Testis (tissue), 3 donors: ENCODE measurements around the gene MRTO4. TPM values are rescaled to one million over a fixed set of nuclear protein-coding genes. Genes with fewer than 3 reads are reported as not detected.
"Not testable (repeated sequence)": the region's sequence is repeated elsewhere in the genome, so short reads cannot be mapped to it uniquely, and the experiment has no call there.

ENCODE experiments used
- DNase-seq: peaks from one replicate; pipeline ENCODE4 v3.0.0-alpha.2; 2019
- H3K27ac ChIP-seq, 2 donors: fragments of 200-600 bp; sonication (generic); one replicate each; pipeline ENCODE4 v1.5.1; 2019
- H3K27me3 ChIP-seq: fragments of 200-600 bp; sonication (generic); one replicate; pipeline ENCODE4 v1.5.1; 2019
- H3K36me3 ChIP-seq: fragments of 200-600 bp; sonication (generic); one replicate; pipeline ENCODE4 v1.5.1; 2017; ENCODE audit warnings: low read depth; ENCODE audit errors: missing control alignments
- H3K4me1 ChIP-seq: fragments of 200-600 bp; sonication (generic); one replicate; pipeline ENCODE4 v1.5.1; 2019
- H3K4me3 ChIP-seq, 2 donors: fragments of 200-600 bp; sonication (generic); one replicate each; pipeline ENCODE4 v1.5.1; 2017 to 2019
- H3K9me3 ChIP-seq: fragments of 200-600 bp; sonication (generic); one replicate; pipeline ENCODE4 v1.5.1; 2017
- POLR2A ChIP-seq: fragments of 450-650 bp; IDR thresholded peaks from one replicate; pipeline ENCODE4 v1.6.1; 2017; ENCODE audit warnings: antibody characterized with exemption, mild to moderate bottlenecking, moderate library complexity
- WGBS, 2 donors: methylation state at CpG; one replicate each; pipeline ENCODE4 v1.1.5; 2018; 5-methylcytosine and 5-hydroxymethylcytosine counted together
- intact Hi-C: fragments of 100-400 bp; cut with DNase I; formaldehyde crosslinking; loops from one replicate; pipeline ENCODE4 v1.15.1; 2023; ENCODE audit warnings: low total_unique reads
- polyA plus RNA-seq: library from polyadenylated mRNA; stranded (reverse); fragments of 350-450 nt; fragmentation: Illumina TruSeq; extraction: RNeasy Lipid Tissue Mini Kit (QIAGEN cat#74804); gene quantifications from one replicate; pipeline ENCODE4 v1.2.3, GENCODE V29; 2014; ENCODE audit warnings: low read depth, low replicate concordance; ENCODE audit not compliant: insufficient read depth
- total RNA-seq, 2 donors: library from RNA; depleted of rRNA; stranded (reverse); fragments of >200 nt; gene quantifications; one replicate each; pipeline ENCODE4 v1.2.3, GENCODE V29; 2016
- TF ChIP-seq, protein P1 (sequence below), 3 experiments: fragments of 450-650 bp in 2 of 3; fragments of 200-600 bp in 1 of 3; sonication (generic) in 1 of 3; IDR thresholded peaks; one replicate each; pipeline ENCODE4 v1.5.1; 2016 to 2019; ENCODE audit warnings: antibody characterized with exemption in 3 of 3, mild to moderate bottlenecking in 2 of 3, moderate library complexity in 1 of 3

MRTO4 gene
- total and polyA plus RNA-seq, 3 donors from 2014 or later, result 25.8 to 46.4 (median 36.9) TPM

DNA sequence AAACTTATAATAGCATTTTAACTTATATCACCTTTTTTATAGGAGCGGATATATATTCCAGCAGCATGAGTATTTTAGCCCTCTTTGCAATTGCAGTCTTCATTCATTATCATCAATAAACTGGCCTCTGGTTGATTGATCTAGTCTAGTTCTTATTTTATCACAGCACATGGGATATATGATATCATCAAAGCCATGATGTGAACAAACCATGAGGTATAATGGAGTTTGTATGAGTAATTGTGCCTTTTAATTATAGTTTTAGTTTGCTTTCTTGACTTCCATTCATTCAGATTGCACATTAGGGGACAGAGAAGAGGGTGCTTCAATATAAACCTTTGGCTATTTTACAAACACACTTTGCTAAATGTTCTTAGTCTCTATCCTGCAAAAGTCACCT lies 38.0 kb upstream of the MRTO4 start:
- intact Hi-C loops, result no loop called here
- Histone ChIP-seq H3K4me3 (no peak overlapping the region), H3K27ac (no peak overlapping the region), H3K27me3 (no peaks in the 10 kb centered on the region), H3K4me1 (peaks cover 21% of the 10 kb centered on the region), H3K9me3 (no peaks in the 10 kb centered on the region), H3K36me3 (no peaks in the 10 kb centered on the region)
- 91 to 97% methylated on average over 1 of the region's 1 CpG for WGBS, 2 donors
- no peak for DNase-seq
- TF ChIP-seq POLR2A, result no peak
- TF ChIP-seq, protein P1, sequence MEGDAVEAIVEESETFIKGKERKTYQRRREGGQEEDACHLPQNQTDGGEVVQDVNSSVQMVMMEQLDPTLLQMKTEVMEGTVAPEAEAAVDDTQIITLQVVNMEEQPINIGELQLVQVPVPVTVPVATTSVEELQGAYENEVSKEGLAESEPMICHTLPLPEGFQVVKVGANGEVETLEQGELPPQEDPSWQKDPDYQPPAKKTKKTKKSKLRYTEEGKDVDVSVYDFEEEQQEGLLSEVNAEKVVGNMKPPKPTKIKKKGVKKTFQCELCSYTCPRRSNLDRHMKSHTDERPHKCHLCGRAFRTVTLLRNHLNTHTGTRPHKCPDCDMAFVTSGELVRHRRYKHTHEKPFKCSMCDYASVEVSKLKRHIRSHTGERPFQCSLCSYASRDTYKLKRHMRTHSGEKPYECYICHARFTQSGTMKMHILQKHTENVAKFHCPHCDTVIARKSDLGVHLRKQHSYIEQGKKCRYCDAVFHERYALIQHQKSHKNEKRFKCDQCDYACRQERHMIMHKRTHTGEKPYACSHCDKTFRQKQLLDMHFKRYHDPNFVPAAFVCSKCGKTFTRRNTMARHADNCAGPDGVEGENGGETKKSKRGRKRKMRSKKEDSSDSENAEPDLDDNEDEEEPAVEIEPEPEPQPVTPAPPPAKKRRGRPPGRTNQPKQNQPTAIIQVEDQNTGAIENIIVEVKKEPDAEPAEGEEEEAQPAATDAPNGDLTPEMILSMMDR (IDR thresholded peaks at IDR 0.05), result no peak

DNA sequence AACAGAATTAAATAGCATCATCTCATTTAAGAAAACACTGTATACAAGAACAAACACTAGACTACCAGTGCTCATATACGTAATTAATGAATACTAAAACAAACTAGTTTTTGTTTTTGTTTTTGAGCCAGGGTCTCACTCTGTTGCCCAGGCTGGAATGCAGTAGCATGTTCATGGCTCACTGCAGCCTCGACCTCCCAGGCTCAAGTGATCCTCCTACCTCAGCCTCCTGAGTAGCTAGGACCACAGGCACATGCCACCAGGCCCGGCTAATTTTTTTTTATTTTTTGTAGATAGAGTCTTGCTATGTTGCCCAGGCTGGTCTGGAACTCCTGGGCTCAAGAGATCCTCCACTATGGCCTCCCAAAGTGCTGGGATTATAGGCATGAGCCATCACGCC lies 35.0 kb upstream of the MRTO4 start:
- H3K9me3 ChIP-seq, intact Hi-C loops, H3K27me3 ChIP-seq, H3K4me3 ChIP-seq, DNase-seq, H3K36me3 ChIP-seq, H3K27ac ChIP-seq: not testable (repeated sequence)
- 90 to 94% methylated on average over 4 of the region's 4 CpGs for WGBS, 2 donors
- H3K4me1 ChIP-seq, result peaks cover 10% of the 10 kb centered on the region

DNA sequence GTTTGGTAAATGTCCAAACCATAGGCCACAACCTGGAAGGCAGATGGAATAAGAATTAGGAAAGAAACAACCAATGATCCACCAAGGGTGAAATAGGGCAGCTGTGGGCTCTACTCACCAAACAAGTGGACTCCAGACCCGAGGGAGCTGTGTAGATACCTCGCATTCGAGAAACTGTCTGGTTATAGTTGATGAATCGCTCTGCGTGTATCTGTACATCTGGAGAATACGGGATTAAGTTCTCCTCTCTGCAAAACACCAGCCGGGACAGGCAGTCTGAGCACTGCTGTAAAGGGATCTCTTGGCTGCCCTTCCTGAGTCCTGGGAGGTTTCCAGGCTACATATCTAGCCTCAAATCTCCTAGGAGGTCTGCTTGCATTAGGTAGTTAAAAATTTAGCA lies 32.2 kb upstream of the MRTO4 start:
- Histone ChIP-seq H3K4me1 (no peaks in the 10 kb centered on the region), H3K4me3 (no peak overlapping the region), H3K36me3 (no peaks in the 10 kb centered on the region), H3K27me3 (no peaks in the 10 kb centered on the region), H3K9me3 (no peaks in the 10 kb centered on the region), H3K27ac (no peak overlapping the region)
- WGBS, 2 donors, result 88 to 90% methylated on average over 7 of the region's 7 CpGs
- no peak for TF ChIP-seq POLR2A
- TF ChIP-seq, protein P1 (IDR thresholded peaks at IDR 0.05), result no peak
- intact Hi-C loops, result no loop called here
- DNase-seq, result no peak

DNA sequence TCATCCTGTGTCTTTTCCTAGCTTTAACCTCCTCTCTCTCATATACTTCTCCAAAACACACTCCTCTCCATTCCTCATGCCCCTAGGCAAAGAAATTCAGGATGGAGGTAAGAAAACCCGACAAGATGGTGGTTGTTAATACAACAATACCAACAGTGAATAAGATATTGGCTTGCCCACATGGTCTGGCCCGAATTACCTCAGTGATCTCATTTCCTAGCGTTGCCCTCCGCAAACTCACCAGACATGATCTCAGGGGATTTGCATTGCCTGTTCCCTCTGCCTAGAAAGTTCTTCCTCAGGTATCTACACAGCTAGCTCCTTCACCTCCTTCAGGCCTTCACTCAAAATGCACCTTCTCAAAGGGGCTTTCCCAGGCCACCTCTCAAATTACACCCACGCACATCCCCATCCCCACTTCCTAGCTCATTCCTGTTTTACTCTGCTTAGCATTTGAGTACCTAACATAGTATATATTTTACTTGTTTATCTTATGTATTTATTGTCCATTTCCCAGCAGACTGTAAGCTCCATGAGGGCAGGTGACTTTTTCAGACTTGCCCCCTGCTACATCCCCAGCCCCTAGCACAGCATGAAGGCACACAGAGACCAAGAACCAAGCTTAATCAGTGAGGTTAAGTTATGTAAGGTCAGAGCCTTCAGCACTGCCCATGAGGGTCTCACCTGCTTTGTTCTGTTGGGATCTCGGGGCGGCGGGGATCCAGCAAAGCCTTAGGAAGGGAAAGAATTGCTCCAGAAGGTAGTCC lies 31.3 kb upstream of the MRTO4 start:
- H3K4me3 ChIP-seq, result no peak overlapping the region
- intact Hi-C loops, result no loop called here
- H3K9me3 ChIP-seq, result no peaks in the 10 kb centered on the region
- no peaks in the 10 kb centered on the region for H3K27me3 ChIP-seq
- H3K4me1 ChIP-seq, result no peaks in the 10 kb centered on the region
- no peak for TF ChIP-seq POLR2A
- TF ChIP-seq, protein P1 (IDR thresholded peaks at IDR 0.05), result no peak
- no peak overlapping the region for H3K27ac ChIP-seq
- DNase-seq, result no peak
- 90 to 96% methylated on average over 8 of the region's 8 CpGs for WGBS, 2 donors
- H3K36me3 ChIP-seq, result no peaks in the 10 kb centered on the region

DNA sequence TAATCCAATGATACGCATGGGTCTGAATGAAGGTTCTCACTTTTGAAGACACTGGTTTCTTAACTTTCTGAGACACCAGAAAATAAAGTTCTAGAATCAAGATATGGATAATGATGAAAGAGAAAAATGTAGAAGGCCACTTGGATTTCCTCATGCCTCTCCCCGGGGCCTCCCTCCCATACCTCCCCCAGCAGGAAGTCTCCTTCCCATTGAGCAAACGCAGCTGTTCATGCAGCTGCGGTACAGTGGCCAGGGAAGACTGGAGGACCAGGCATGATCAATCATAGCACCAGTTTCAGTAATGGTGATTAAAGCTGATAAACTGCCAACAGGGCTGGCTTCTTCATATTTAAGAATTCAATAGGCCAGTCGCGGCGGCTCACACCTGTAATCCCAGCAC lies 30.6 kb upstream of the MRTO4 start:
- TF ChIP-seq, protein P1 (IDR thresholded peaks at IDR 0.05), result no peak
- TF ChIP-seq POLR2A, result no peak
- Histone ChIP-seq H3K36me3 (no peaks in the 10 kb centered on the region), H3K27ac (no peak overlapping the region), H3K4me1 (no peaks in the 10 kb centered on the region), H3K27me3 (no peaks in the 10 kb centered on the region), H3K9me3 (no peaks in the 10 kb centered on the region), H3K4me3 (no peak overlapping the region)
- DNase-seq, result no peak
- intact Hi-C loops, result no loop called here
- 72 to 74% methylated on average over 7 of the region's 7 CpGs for WGBS, 2 donors
